ENCODE data around the gene SUN3. TPM values are rescaled to one million over a fixed set of nuclear protein-coding genes. Genes with fewer than 3 reads are reported as not detected.

SUN3 gene
- total and polyA plus RNA-seq, 2 experiments from 2014 or later = not detected

DNA sequence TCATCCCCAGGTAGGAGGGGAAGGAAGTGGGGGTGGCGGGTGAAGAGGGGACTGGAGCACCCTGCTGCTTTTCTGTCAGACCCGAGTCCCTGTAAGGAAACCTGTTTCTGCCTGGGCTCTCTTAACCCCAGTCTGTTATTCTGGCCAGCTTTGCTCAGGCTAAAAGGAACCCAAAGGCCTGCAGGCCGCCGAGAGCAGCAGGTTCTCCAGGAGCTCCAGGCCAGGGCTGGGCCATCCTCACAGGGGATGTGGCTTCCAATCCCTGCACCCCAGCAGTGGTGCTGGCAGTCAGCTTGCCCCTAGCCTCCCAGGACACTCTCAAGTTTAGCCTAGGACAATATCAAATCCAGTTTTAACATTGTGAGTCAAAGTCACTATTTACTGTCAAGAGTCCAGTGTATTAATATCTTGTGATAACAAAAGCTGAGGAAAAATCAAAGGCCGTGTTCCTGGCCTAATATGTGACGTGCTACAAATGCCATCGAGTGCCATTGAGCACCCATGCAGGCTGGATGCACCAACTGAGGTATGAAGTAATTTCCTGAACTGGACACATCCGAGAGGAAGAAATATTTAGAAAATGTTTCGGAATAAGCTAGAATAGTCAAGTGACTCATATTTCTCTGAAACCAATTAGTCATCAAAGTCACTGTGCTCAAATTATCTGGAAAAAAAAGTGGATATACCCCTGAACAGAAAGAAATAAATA is 87.6 kb downstream of the SUN3 start:
- Histone ChIP-seq H3K9ac (peak overlapping the region; percentile 63), H3K9me2 (ENCODE audit: insufficient read depth) (no peaks in the 10 kb centered on the region), H3F3A (ENCODE audit: insufficient read depth) (peaks cover 22% of the 10 kb centered on the region), H3K9me3 (ENCODE audit: low read depth) (no peaks in the 10 kb centered on the region), H3K36me3 (ENCODE audit: low read depth) (no peaks in the 10 kb centered on the region), H3K4me2 (ENCODE audit: unreplicated experiment) (peak overlapping the region; percentile 49), H4K20me1 (ENCODE audit: insufficient read depth) (no peaks in the 10 kb centered on the region), H3K79me2 (ENCODE audit: insufficient read depth) (no peaks in the 10 kb centered on the region), H3K27ac (peak overlapping the region; percentile 89), H3K27me3 (replicated peaks; ENCODE audit: insufficient read depth) (no peaks in the 10 kb centered on the region), H3K4me3 (peak overlapping the region; percentile 37), H2AFZ (peak overlapping the region; percentile 56; the same call in 1 of the 2 replicates), H3K4me1 (ENCODE audit: insufficient read depth) (peaks cover 42% of the 10 kb centered on the region)
- WGBS, 2 experiments (ENCODE audit: low coverage in 1 of 2, low lambda C conversion rate in 2 of 2, missing lambda C conversion rate in 2 of 2) = 4 to 11% methylated on average over 9 of the region's 9 CpGs
- peak; percentile 93 for DNase-seq
- no peak for TF ChIP-seq EZH2 (IDR thresholded peaks at IDR 0.05; ENCODE audit: insufficient read depth, poor library complexity, severe bottlenecking)
- TF ChIP-seq EZH2phosphoT487 (IDR thresholded peaks at IDR 0.05; ENCODE audit: insufficient read depth, low read depth) = no peak
- in situ Hi-C loops (cut with MboI) = no loop called here

DNA sequence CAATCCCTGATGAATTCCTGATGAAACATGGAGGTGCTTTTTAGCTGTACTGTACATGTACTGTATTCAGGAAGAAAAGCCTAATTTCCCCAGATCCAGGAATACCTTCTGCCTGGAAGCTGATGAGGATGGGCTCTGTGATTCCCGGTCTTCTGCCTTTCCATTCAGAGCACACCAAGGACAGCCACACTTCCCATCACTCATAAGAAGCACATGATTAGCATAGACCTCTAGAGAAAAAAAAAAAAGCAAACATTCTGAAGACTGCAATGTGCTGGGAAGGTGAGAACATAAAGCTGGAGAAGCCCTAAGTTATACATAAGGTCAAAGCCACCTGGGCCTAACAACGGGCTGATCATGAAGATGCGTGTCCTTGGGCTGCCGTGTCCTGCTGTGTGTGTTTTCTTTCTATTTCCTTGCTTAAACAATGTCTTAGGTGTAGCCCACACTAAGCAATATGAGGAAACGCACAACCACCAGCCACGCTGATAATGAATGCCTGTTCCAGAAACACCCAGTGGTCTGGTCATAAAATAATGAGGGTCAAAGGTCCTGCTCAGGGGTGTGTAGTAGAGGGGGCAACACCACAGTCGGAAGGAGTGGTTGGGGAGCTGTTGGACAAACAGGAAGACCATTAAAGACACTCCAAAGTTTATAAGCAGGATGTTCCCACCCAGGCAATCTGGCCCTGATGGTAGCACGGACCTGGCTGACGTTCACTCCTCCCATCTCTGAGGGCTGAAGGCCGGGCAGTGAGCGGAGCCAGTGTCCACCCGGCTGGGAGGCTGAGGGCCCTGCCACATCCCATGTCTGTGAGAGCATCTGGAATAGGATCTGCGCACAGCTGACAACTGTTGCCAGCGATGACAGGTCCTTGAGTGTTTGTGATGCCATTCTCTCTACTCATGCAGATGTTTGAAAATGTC is 88.6 kb downstream of the SUN3 start:
- in situ Hi-C loops (cut with MboI) = no loop called here
- 21 to 25% methylated on average over 14 of the region's 14 CpGs for WGBS, 2 experiments (ENCODE audit: low coverage in 1 of 2, low lambda C conversion rate in 2 of 2, missing lambda C conversion rate in 2 of 2)
- Histone ChIP-seq H3F3A (ENCODE audit: insufficient read depth) (peaks cover 22% of the 10 kb centered on the region), H3K27me3 (replicated peaks; ENCODE audit: insufficient read depth) (no peaks in the 10 kb centered on the region), H3K36me3 (ENCODE audit: low read depth) (no peaks in the 10 kb centered on the region), H2AFZ (peak overlapping the region; percentile 56), H3K9me2 (ENCODE audit: insufficient read depth) (no peaks in the 10 kb centered on the region), H3K4me3 (peak overlapping the region; percentile 37; the same call in 1 of the 2 replicates), H3K9ac (peak overlapping the region; percentile 63), H3K79me2 (ENCODE audit: insufficient read depth) (no peaks in the 10 kb centered on the region), H3K9me3 (ENCODE audit: low read depth) (no peaks in the 10 kb centered on the region), H3K4me2 (ENCODE audit: unreplicated experiment) (peak overlapping the region; percentile 49), H4K20me1 (ENCODE audit: insufficient read depth) (no peaks in the 10 kb centered on the region), H3K4me1 (ENCODE audit: insufficient read depth) (peaks cover 42% of the 10 kb centered on the region), H3K27ac (peak overlapping the region; percentile 89)
- no peak for TF ChIP-seq EZH2 (IDR thresholded peaks at IDR 0.05; ENCODE audit: insufficient read depth, poor library complexity, severe bottlenecking)
- TF ChIP-seq EZH2phosphoT487 (IDR thresholded peaks at IDR 0.05; ENCODE audit: insufficient read depth, low read depth) = no peak
- DNase-seq = peak; percentile 92

DNA sequence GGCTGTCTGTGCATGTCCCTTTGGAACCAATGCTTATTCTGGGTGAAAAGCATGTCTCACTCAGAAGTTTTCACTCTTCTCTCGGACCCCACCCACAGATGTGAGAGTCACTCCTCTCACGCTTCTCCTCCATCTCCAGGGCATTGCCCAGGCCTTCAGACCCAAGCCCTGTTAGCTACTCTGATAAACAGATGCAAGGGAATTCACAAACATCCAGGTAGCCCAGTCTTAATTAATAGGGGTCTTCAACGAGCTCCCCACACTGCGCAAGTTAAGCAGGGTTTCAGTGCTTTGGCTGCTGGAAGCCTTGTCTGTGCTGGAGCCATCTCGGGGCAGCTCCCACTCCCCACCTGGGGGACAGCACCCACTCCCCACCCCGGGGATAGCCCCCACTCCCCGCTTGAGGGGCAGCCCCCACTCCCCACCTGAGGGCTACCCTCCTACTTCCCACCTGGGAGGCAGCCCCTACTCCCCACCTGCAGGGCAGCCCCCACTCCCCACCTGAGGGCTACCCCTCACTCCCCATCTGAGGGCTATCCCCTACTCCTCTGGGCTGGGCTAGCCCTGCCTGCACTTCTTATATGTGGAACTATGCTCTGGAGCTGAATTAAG is 89.4 kb downstream of the SUN3 start:
- no peak for DNase-seq
- H3K9ac ChIP-seq = peak overlapping the region; percentile 63; the same call in 1 of the 2 replicates
- H2AFZ ChIP-seq = peak overlapping the region; percentile 56
- H3K27me3 ChIP-seq (replicated peaks; ENCODE audit: insufficient read depth) = no peaks in the 10 kb centered on the region
- H3K4me3 ChIP-seq = no peak overlapping the region
- no peaks in the 10 kb centered on the region for H3K79me2 ChIP-seq (ENCODE audit: insufficient read depth)
- H3K9me2 ChIP-seq (ENCODE audit: insufficient read depth) = no peaks in the 10 kb centered on the region
- no peaks in the 10 kb centered on the region for H4K20me1 ChIP-seq (ENCODE audit: insufficient read depth)
- 72 to 81% methylated on average over 4 to 7 of the region's 7 CpGs for WGBS, 2 experiments (ENCODE audit: low coverage in 1 of 2, low lambda C conversion rate in 2 of 2, missing lambda C conversion rate in 2 of 2)
- peak overlapping the region; percentile 49 for H3K4me2 ChIP-seq (ENCODE audit: unreplicated experiment)
- no peaks in the 10 kb centered on the region for H3K9me3 ChIP-seq (ENCODE audit: low read depth)
- in situ Hi-C loops (cut with MboI) = no loop called here
- H3F3A ChIP-seq (ENCODE audit: insufficient read depth) = peaks cover 22% of the 10 kb centered on the region
- peak overlapping the region; percentile 89 for H3K27ac ChIP-seq
- TF ChIP-seq EZH2 (IDR thresholded peaks at IDR 0.05; ENCODE audit: insufficient read depth, poor library complexity, severe bottlenecking) (no peak), EZH2phosphoT487 (IDR thresholded peaks at IDR 0.05; ENCODE audit: insufficient read depth, low read depth) (no peak)
- peaks cover 42% of the 10 kb centered on the region for H3K4me1 ChIP-seq (ENCODE audit: insufficient read depth)
- no peaks in the 10 kb centered on the region for H3K36me3 ChIP-seq (ENCODE audit: low read depth)

DNA sequence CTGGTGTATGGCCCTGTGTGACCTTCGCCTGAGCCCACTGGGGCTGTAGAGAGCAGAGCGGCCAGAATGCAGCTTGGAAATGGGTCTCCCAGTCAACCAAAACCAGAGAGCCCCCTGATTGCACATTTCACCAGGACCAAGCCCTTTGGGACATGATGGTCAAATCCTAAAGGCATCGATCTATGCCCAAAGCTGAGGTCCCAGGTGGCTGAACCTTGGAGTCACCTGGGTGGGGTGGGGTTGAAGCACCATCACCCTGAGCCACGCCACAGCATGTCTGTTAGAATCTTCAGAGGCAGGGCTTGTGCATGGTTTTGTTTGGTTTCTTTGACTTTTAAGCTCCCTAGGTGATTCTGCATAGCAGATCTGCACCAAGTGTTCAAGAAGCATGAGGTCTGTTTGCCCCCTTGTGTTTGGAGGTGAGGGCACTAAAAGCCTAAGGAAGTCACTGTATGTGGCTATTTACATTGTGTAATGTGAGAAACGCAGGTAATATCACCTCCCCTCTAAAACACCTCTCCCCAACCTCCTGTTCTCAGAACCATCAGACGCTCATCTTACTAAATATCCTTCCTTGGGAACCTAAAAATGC is 90.2 kb downstream of the SUN3 start:
- TF ChIP-seq EZH2phosphoT487 (IDR thresholded peaks at IDR 0.05; ENCODE audit: insufficient read depth, low read depth) (no peak), EZH2 (IDR thresholded peaks at IDR 0.05; ENCODE audit: insufficient read depth, poor library complexity, severe bottlenecking) (no peak)
- no peaks in the 10 kb centered on the region for H3K36me3 ChIP-seq (ENCODE audit: low read depth)
- WGBS, 2 experiments (ENCODE audit: low coverage in 1 of 2, low lambda C conversion rate in 2 of 2, missing lambda C conversion rate in 2 of 2) = 96% methylated on average over 6 of the region's 6 CpGs

More for the DNA sequence above, 90.2 kb downstream of the SUN3 start:
- Histone ChIP-seq H3K4me2 (ENCODE audit: unreplicated experiment) (no peak overlapping the region), H3K4me3 (no peak overlapping the region), H3K27ac (no peak overlapping the region), H2AFZ (0 out of 2 replicates have a peak overlapping the region, but pooled peaks have one; percentile 13), H3K27me3 (replicated peaks; ENCODE audit: insufficient read depth) (no peaks in the 10 kb centered on the region), H4K20me1 (ENCODE audit: insufficient read depth) (no peaks in the 10 kb centered on the region), H3K9me2 (ENCODE audit: insufficient read depth) (no peaks in the 10 kb centered on the region), H3K9ac (no peak overlapping the region), H3F3A (ENCODE audit: insufficient read depth) (peaks cover 22% of the 10 kb centered on the region), H3K9me3 (ENCODE audit: low read depth) (no peaks in the 10 kb centered on the region), H3K79me2 (ENCODE audit: insufficient read depth) (no peaks in the 10 kb centered on the region), H3K4me1 (ENCODE audit: insufficient read depth) (peaks cover 40% of the 10 kb centered on the region)
- in situ Hi-C loops (cut with MboI) = no loop called here
- no peak for DNase-seq
